Fibroblast of skin of left quadriceps (primary cell): ENCODE measurements around the gene MIDN.

Experiments used
- DNase-seq, 2 experiments: peaks; one replicate each; pipeline ENCODE4 v3.0.0-alpha.2; 2013; ENCODE audit warnings: low read depth in 2 of 2

The MIDN gene

GRCh38 chr19:1258707-1259205 lies 10.4 kb downstream of the MIDN start:
- no peak for DNase-seq

GRCh38 chr19:1259206-1259875 lies 11.0 kb downstream of the MIDN start:
- no peak for DNase-seq

- no peak for DNase-seq
Observed at GRCh38 chr19:1259876-1260748, 11.7 kb downstream of the MIDN start.

DNA sequence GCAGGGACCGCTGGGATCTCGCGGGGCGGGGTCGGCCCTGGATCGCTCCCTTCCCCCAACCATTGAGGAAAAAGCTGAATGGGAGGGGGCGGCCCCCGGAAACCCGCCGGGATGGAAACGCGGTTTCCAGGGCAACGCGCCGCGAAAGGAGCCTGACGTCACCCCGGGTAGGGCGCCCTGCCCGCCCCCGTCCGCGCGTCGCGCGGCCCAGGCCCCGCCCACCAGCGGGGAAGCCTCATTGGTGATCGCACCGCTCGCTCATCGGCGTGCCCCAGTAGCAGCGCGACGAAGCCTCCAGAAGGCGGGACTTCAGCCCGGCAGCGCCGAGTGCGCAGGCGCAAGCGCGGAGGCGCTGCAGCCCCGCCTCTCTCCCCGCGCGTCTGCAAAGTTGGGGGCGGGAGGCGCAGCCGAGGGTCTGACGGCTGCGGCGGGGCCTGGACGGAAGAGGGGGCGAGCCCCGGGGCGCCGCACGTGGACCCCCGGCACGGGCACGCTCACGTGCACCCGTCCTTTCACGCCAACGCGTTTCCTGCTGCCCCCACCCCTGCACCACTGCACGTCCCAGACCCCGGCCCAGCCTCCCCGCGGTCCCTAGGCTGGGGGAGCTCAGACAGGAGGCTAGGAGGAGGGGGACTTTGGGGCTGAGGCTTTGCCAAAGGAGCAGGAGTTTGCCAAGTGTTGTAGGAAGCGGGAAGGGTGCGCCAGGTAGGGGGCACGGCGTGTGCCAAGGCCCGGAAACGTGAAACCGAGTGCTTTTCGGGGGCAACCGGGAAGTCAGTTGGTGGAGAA lies 12.6 kb downstream of the MIDN start:
- DNase-seq = peak; percentile 90

DNA sequence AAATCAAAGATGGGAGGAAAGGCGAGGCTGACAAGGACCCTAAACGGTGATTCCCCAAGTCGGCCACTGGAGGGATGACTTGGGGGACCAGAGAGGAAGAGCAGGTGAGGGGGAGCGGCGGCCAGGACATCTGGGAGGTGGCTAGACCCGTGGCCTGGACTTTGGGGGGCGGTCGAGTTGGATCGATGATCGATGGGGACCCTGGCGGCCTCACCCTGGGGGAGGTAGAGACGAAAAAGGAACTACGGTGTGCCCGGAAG lies 13.1 kb downstream of the MIDN start:
- no peak for DNase-seq

- no peak for DNase-seq
Observed at GRCh38 chr19:1261798-1262622, 13.6 kb downstream of the MIDN start.

GRCh38 chr19:1262623-1263123 lies 14.3 kb downstream of the MIDN start:
- DNase-seq = no peak

DNA sequence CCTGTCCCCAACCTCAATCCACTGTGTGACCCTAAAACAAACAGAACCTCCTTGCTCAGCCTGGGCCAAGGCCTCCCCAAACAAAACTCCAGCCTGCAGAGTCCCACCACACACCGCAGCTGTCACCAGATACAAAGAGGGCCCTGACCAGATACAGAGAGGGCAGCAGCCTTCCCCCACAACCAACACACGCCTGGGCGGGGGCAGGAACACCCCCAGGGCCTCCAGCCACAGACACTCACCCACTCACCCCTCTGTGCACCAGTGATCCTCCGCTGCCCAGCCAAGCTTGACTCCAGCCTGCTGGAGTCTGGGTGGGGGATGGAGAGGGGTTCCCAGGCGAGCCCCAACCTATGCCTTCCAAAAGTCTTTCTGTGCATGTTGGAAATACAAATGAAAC lies 14.8 kb downstream of the MIDN start:
- DNase-seq = no peak

DNA sequence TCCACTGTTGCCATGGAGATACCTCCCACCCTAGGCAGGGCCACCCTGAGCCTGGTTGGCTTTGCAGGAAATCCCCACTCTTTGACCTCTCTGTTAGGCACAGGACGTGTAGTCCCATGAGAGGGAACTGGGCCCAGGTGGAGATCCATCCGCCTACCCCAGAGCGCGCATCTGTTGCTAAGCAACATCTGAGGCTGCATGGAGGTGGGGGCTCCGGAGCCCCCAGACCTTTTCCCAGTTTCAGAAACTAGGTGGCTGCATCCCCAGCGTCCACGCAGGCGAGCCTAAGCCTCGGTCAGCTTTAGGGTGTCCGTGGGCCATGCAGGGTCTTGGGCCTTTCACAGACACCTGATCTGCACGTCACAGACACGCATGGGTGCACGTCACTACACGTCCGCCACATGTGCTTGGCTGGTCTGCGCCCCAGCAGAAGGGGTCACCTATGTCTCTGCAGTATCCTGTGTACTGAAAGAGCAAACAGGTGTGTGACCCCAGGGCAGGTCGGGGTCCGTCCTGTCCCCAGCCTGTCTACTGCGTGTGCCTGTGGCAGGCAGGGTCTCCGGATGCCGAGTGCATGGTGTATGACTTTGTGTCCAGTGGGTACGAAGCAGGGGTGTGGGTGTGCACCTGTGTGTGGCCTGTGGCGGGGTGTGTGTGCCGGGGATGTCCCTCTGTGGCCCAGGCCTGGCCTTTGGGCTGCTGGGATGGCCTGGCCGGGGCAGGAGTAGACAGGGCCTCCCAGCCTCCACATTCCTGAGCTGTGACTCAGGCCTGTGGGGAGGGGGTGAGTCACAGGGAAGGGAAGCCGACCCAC lies 16.6 kb downstream of the MIDN start:
- DNase-seq = peak in 1 of 2 experiments; percentile 70

- peak in 1 of 2 experiments; percentile 59 for DNase-seq
Observed at GRCh38 chr19:1265615-1266128, 17.3 kb downstream of the MIDN start.

- peak in 1 of 2 experiments; percentile 61 for DNase-seq
Observed at GRCh38 chr19:1266129-1266915, 17.9 kb downstream of the MIDN start.

GRCh38 chr19:1266916-1267476 lies 18.6 kb downstream of the MIDN start:
- no peak for DNase-seq

GRCh38 chr19:1267477-1268225 lies 19.3 kb downstream of the MIDN start:
- no peak for DNase-seq

- DNase-seq = no peak
Observed at GRCh38 chr19:1268226-1269064, 20.1 kb downstream of the MIDN start.

- DNase-seq = peak; percentile 98
Observed at GRCh38 chr19:1269065-1269477, 20.7 kb downstream of the MIDN start, which contains the start of gene CIRBP. TSS of gene CIRBP (plus strand) at chr19:1269332. CDS start at chr19:1270934, 1,602 bp downstream.

- DNase-seq = peak; percentile 68 to 71
Observed at GRCh38 chr19:1269478-1270212, 21.3 kb downstream of the MIDN start.
